HCT116 (cell line): ENCODE measurements around the gene ATP13A5. TPM values are rescaled to one million over a fixed set of nuclear protein-coding genes. Genes with fewer than 3 reads are reported as not detected.

Experiments used
- ATAC-seq: fragments of 200-7000 bp; cut with Tn5 transposase; 2 replicates; pipeline ENCODE4 v1.9.1; 2020; ENCODE audit warnings: mild to moderate bottlenecking, moderate library complexity
- BruUV-seq: library from RNA; stranded (reverse); fragments of 400-500 nt; replicated peaks from 2 replicates; lab custom pipeline; 2021; lab: Mats Ljungman, UMichigan
- CTCF ChIA-PET: fragments of 300-600 bp; sonication (Branson Sonifier 250); formaldehyde crosslinking; loops from one replicate; lab custom pipeline; 2021; ENCODE audit warnings: antibody characterized with exemption; lab: Charles Lee
- POLR2A ChIA-PET: fragments of 300-600, 350-600 bp; sonication (Branson Sonifier 250); formaldehyde crosslinking; loops from one replicate; lab custom pipeline; 2021; ENCODE audit warnings: antibody characterized with exemption; lab: Charles Lee
- RAD21 ChIA-PET, 2 experiments: fragments of 300-600 bp; sonication (Branson Sonifier 250); formaldehyde crosslinking; loops; one replicate each; lab custom pipeline; 2023; ENCODE audit warnings: low total read pairs in 2 of 2; ENCODE audit not compliant: uncharacterized antibody in 2 of 2, unreplicated experiment in 2 of 2, low non-redundant PET in 1 of 2; lab: Charles Lee
- DNase-seq: peaks from one replicate; pipeline ENCODE4 v3.0.0-alpha.2; 2010; ENCODE audit warnings: low read depth, low spot score
- H2AFZ ChIP-seq: fragments of 200-600 bp; shearing (Covaris generic), sonication (generic); 2 replicates; pipeline ENCODE4 v1.6.1; 2017; ENCODE audit warnings: low read depth, mixed run types, mixed read lengths, antibody characterized with exemption, low read length; ENCODE audit not compliant: poor library complexity, severe bottlenecking
- H3K27ac ChIP-seq: 2 replicates; pipeline ENCODE4 v1.5.1; 2012; ENCODE audit warnings: low read depth, low read length
- H3K27me3 ChIP-seq: fragments of 200-600 bp; sonication (generic); 2 replicates; pipeline ENCODE4 v1.6.1; 2016; ENCODE audit warnings: mixed run types, low read length, mixed read lengths; ENCODE audit not compliant: insufficient read depth
- H3K36me3 ChIP-seq, 2 experiments: fragments of 200-500 bp in 1 of 2; fragments of 200-600 bp in 1 of 2; sonication (Bioruptor generic) in 1 of 2; sonication (generic) in 1 of 2; 2 replicates each; pipeline versions ENCODE4 v1.5.1 to v1.6.1; 2014 to 2016; ENCODE audit warnings: low read length in 2 of 2, inconsistent platforms in 1 of 2, mixed read lengths in 1 of 2, mixed run types in 1 of 2; ENCODE audit not compliant: insufficient read depth in 2 of 2, control insufficient read depth in 1 of 2
- H3K4me1 ChIP-seq, 2 experiments: fragments of 200-600 bp in 1 of 2; sonication (generic) in 1 of 2; 2 replicates each; pipeline versions ENCODE4 v1.5.1 to v1.6.1; 2012 to 2017; ENCODE audit warnings: low read length in 2 of 2, inconsistent platforms in 1 of 2, mild to moderate bottlenecking in 1 of 2, mixed read lengths in 1 of 2, mixed run types in 1 of 2, moderate library complexity in 1 of 2; ENCODE audit not compliant: insufficient read depth in 2 of 2, control insufficient read depth in 1 of 2
- H3K4me2 ChIP-seq: fragments of 200-600 bp; sonication (generic); 2 replicates; pipeline ENCODE4 v1.6.1; 2017; ENCODE audit warnings: mixed run types, low read length, mixed read lengths
- H3K4me3 ChIP-seq, 2 experiments: fragments of 200-600 bp in 1 of 2; sonication (generic) in 1 of 2; replicated peaks in 1 of 2; 2 replicates each; pipeline ENCODE4 v1.5.1; 2011 to 2016; ENCODE audit warnings: low read length in 2 of 2, control low read depth in 1 of 2, low read depth in 1 of 2, mild to moderate bottlenecking in 1 of 2, mixed read lengths in 1 of 2, mixed run types in 1 of 2
- H3K79me2 ChIP-seq: fragments of 200-600 bp; sonication (generic); 2 replicates; pipeline ENCODE4 v1.6.1; 2017; ENCODE audit warnings: mild to moderate bottlenecking, mixed run types, low read length, moderate library complexity, mixed read lengths; ENCODE audit not compliant: insufficient read depth
- H3K9ac ChIP-seq: fragments of 200-600 bp; sonication (generic); 2 replicates; pipeline ENCODE4 v1.6.1; 2016; ENCODE audit warnings: low read length, mixed read lengths
- H3K9me2 ChIP-seq: fragments of 200-600 bp; sonication (generic), shearing (Covaris generic); 2 replicates; pipeline ENCODE4 v1.6.1; 2017; ENCODE audit warnings: mixed run types, mild to moderate bottlenecking, moderate library complexity; ENCODE audit not compliant: insufficient read depth
- H3K9me3 ChIP-seq, 2 experiments: fragments of 200-500 bp in 1 of 2; fragments of 200-600 bp in 1 of 2; sonication (Bioruptor generic) in 1 of 2; sonication (generic) in 1 of 2; 2 replicates each; pipeline ENCODE4 v1.6.1; 2014 to 2017; ENCODE audit warnings: low read length in 2 of 2, mixed read lengths in 2 of 2, inconsistent platforms in 1 of 2, low read depth in 1 of 2, mild to moderate bottlenecking in 1 of 2, mixed run types in 1 of 2, moderate library complexity in 1 of 2; ENCODE audit not compliant: control insufficient read depth in 1 of 2, insufficient read depth in 1 of 2
- H4K20me1 ChIP-seq: fragments of 200-600 bp; sonication (generic), shearing (Covaris generic); 2 replicates; pipeline ENCODE4 v1.6.1; 2017; ENCODE audit warnings: mixed run types, mild to moderate bottlenecking, moderate library complexity; ENCODE audit not compliant: insufficient read depth
- CEBPB ChIP-seq: IDR thresholded peaks from 2 replicates; pipeline ENCODE4 v1.6.1; 2012; ENCODE audit warnings: low read depth
- EZH2 ChIP-seq: fragments of 200-600 bp; sonication (generic); IDR thresholded peaks from 2 replicates; pipeline ENCODE4 v1.6.1; 2017; ENCODE audit warnings: antibody characterized with exemption, mixed run types
- EZH2phosphoT487 ChIP-seq: fragments of 200-600 bp; IDR thresholded peaks from 2 replicates; pipeline ENCODE4 v1.6.1; 2018; ENCODE audit warnings: antibody characterized with exemption, borderline replicate concordance
- FOSL1 ChIP-seq: IDR thresholded peaks from 2 replicates; pipeline ENCODE4 v1.6.1; 2012; ENCODE audit warnings: low read depth
- JUND ChIP-seq: IDR thresholded peaks from 2 replicates; pipeline ENCODE4 v1.6.1; 2012
- POLR2AphosphoS5 ChIP-seq: IDR thresholded peaks from 2 replicates; pipeline ENCODE4 v1.6.1; 2011; ENCODE audit warnings: mild to moderate bottlenecking, low read depth, low read length, moderate library complexity
- SIN3A ChIP-seq: IDR thresholded peaks from 2 replicates; pipeline ENCODE4 v1.6.1; 2012; ENCODE audit warnings: low read depth
- SRF ChIP-seq: IDR thresholded peaks from 2 replicates; pipeline ENCODE4 v1.6.1; 2012; ENCODE audit warnings: low read depth
- TCF7L2 ChIP-seq: IDR thresholded peaks from 2 replicates; pipeline ENCODE4 v1.7.0; 2011; ENCODE audit warnings: borderline replicate concordance, inconsistent platforms; ENCODE audit not compliant: insufficient read depth, insufficient read length; ENCODE audit errors: extremely low read depth
- YY1 ChIP-seq: IDR thresholded peaks from 2 replicates; pipeline ENCODE4 v1.6.1; 2011; ENCODE audit warnings: low read length, low read depth, moderate library complexity, mild to moderate bottlenecking; ENCODE audit not compliant: insufficient replicate concordance; ENCODE audit errors: extremely low read depth
- ZBTB33 ChIP-seq: IDR thresholded peaks from 2 replicates; pipeline ENCODE4 v1.6.1; 2011; ENCODE audit warnings: mild to moderate bottlenecking, low read length, moderate library complexity; ENCODE audit not compliant: insufficient replicate concordance; ENCODE audit errors: extremely low read depth
- intact Hi-C: fragments of 100-400 bp; cut with micrococcal nuclease; formaldehyde crosslinking; loops from 2 replicates; pipeline ENCODE4 v1.10.0; 2022
- total RNA-seq: library from RNA; stranded (reverse); gene quantifications from one replicate; pipeline ENCODE4 v1.2.1, GENCODE V29; 2021; ENCODE audit not compliant: unreplicated experiment
- TF ChIP-seq, protein P1 (sequence below): IDR thresholded peaks from 2 replicates; pipeline ENCODE4 v1.6.1; 2012; ENCODE audit warnings: low read depth

Gene ATP13A5
- total RNA-seq, 1 experiment from 2014 or later, result not detected

GRCh38 chr3:193346259-193346658, 32.3 kb downstream of the ATP13A5 start:
- ChIA-PET POLR2A (no interaction called here), RAD21 (no interaction called here), CTCF (no interaction called here)
- Histone ChIP-seq H3K36me3 (no peaks in the 10 kb centered on the region), H4K20me1 (no peaks in the 10 kb centered on the region), H3K4me3 (no peak overlapping the region), H3K27me3 (peaks cover 28% of the 10 kb centered on the region), H3K27ac (no peak overlapping the region), H3K9me3 (no peaks in the 10 kb centered on the region)
- no peak for TF ChIP-seq ZBTB33
- TF ChIP-seq, protein P1, sequence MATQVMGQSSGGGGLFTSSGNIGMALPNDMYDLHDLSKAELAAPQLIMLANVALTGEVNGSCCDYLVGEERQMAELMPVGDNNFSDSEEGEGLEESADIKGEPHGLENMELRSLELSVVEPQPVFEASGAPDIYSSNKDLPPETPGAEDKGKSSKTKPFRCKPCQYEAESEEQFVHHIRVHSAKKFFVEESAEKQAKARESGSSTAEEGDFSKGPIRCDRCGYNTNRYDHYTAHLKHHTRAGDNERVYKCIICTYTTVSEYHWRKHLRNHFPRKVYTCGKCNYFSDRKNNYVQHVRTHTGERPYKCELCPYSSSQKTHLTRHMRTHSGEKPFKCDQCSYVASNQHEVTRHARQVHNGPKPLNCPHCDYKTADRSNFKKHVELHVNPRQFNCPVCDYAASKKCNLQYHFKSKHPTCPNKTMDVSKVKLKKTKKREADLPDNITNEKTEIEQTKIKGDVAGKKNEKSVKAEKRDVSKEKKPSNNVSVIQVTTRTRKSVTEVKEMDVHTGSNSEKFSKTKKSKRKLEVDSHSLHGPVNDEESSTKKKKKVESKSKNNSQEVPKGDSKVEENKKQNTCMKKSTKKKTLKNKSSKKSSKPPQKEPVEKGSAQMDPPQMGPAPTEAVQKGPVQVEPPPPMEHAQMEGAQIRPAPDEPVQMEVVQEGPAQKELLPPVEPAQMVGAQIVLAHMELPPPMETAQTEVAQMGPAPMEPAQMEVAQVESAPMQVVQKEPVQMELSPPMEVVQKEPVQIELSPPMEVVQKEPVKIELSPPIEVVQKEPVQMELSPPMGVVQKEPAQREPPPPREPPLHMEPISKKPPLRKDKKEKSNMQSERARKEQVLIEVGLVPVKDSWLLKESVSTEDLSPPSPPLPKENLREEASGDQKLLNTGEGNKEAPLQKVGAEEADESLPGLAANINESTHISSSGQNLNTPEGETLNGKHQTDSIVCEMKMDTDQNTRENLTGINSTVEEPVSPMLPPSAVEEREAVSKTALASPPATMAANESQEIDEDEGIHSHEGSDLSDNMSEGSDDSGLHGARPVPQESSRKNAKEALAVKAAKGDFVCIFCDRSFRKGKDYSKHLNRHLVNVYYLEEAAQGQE, result no peak
- TF ChIP-seq EZH2, result no peak
- TF ChIP-seq TCF7L2, result no peak
- TF ChIP-seq SRF, result no peak
- TF ChIP-seq FOSL1, result no peak
- TF ChIP-seq JUND, result no peak
- no peak for TF ChIP-seq YY1
- TF ChIP-seq POLR2AphosphoS5, result no peak
- no peak for TF ChIP-seq SIN3A
- TF ChIP-seq CEBPB, result no peak
- TF ChIP-seq EZH2phosphoT487, result no peak
- TF ChIP-seq, all 23 proteins: peak for 0
- BruUV-seq, result no TSS peak
- no peak overlapping the region for H3K9ac ChIP-seq
- no peaks in the 10 kb centered on the region for H3K9me2 ChIP-seq
- H3K4me2 ChIP-seq, result no peak overlapping the region
- H2AFZ ChIP-seq, result no peak overlapping the region
- no peaks in the 10 kb centered on the region for H3K4me1 ChIP-seq
- DNase-seq, result no peak
- intact Hi-C loops, result no loop called here
- H3K79me2 ChIP-seq, result no peaks in the 10 kb centered on the region
- peak; percentile 47; the same call in 1 of the 2 replicates for ATAC-seq
